ENCODE data around the gene EYS.
"Not testable (repeated sequence)": the region's sequence is repeated elsewhere in the genome, so short reads cannot be mapped to it uniquely, and the experiment has no call there.

The EYS gene

GRCh38 chr6:64263778-64264177, 1443.2 kb downstream of the EYS start:
- no peak for DNase-seq

- no peak for DNase-seq
Measured at GRCh38 chr6:64259372-64259771, 1447.7 kb downstream of the EYS start.

GRCh38 chr6:64258752-64259151, 1448.3 kb downstream of the EYS start:
- DNase-seq, result no peak

GRCh38 chr6:64258302-64258701, 1448.7 kb downstream of the EYS start:
- no peak for DNase-seq

GRCh38 chr6:64257586-64257985, 1449.4 kb downstream of the EYS start:
- DNase-seq, result no peak

GRCh38 chr6:64256483-64256882, 1450.5 kb downstream of the EYS start:
- no peak for DNase-seq

- DNase-seq, result no peak
Measured at GRCh38 chr6:64255000-64255399, 1452.0 kb downstream of the EYS start.

GRCh38 chr6:64254558-64254957, 1452.5 kb downstream of the EYS start:
- DNase-seq, result no peak

GRCh38 chr6:64252256-64252655, 1454.8 kb downstream of the EYS start:
- no peak for DNase-seq

- no peak for DNase-seq
Measured at GRCh38 chr6:64250126-64250525, 1456.9 kb downstream of the EYS start.

GRCh38 chr6:64249115-64249514, 1457.9 kb downstream of the EYS start:
- DNase-seq, result no peak

- no peak for DNase-seq
Measured at GRCh38 chr6:64243618-64244017, 1463.4 kb downstream of the EYS start.

- DNase-seq, result not testable (repeated sequence)
Measured at GRCh38 chr6:64238908-64239307, 1468.1 kb downstream of the EYS start.

GRCh38 chr6:64238071-64238470, 1469.0 kb downstream of the EYS start:
- DNase-seq, result no peak

- no peak for DNase-seq
Measured at GRCh38 chr6:64233746-64234145, 1473.3 kb downstream of the EYS start.

- DNase-seq, result no peak
Measured at GRCh38 chr6:64231928-64232327, 1475.1 kb downstream of the EYS start.

- no peak for DNase-seq
Measured at GRCh38 chr6:64230530-64230929, 1476.5 kb downstream of the EYS start.

- no peak for DNase-seq
Measured at GRCh38 chr6:64227863-64228262, 1479.2 kb downstream of the EYS start.

- DNase-seq, result no peak
Measured at GRCh38 chr6:64225503-64225902, 1481.5 kb downstream of the EYS start.

GRCh38 chr6:64224819-64225218, 1482.2 kb downstream of the EYS start:
- no peak for DNase-seq

- DNase-seq, result no peak
Measured at GRCh38 chr6:64221776-64222175, 1485.2 kb downstream of the EYS start.

GRCh38 chr6:64220801-64221200, 1486.2 kb downstream of the EYS start:
- no peak for DNase-seq

GRCh38 chr6:64217721-64218620, 1489.1 kb downstream of the EYS start:
- DNase-seq, result no peak

GRCh38 chr6:64214373-64214772, 1492.7 kb downstream of the EYS start:
- no peak for DNase-seq

- DNase-seq, result no peak
Measured at GRCh38 chr6:64213697-64214096, 1493.3 kb downstream of the EYS start.
